NK-92 treated with Interleukin-12 subunit alpha and Interleukin-12 subunit beta, amount 100 ng/mL, for 24 hours (cell line): Measurements from ENCODE around the gene IER5L.
"Not testable (repeated sequence)": the region's sequence is repeated elsewhere in the genome, so short reads cannot be mapped to it uniquely, and the experiment has no call there.

Experiments used
- DNase-seq: peaks from one replicate; lab custom pipeline; 2025; lab: John Stamatoyannopoulos, UW

Gene IER5L

DNA sequence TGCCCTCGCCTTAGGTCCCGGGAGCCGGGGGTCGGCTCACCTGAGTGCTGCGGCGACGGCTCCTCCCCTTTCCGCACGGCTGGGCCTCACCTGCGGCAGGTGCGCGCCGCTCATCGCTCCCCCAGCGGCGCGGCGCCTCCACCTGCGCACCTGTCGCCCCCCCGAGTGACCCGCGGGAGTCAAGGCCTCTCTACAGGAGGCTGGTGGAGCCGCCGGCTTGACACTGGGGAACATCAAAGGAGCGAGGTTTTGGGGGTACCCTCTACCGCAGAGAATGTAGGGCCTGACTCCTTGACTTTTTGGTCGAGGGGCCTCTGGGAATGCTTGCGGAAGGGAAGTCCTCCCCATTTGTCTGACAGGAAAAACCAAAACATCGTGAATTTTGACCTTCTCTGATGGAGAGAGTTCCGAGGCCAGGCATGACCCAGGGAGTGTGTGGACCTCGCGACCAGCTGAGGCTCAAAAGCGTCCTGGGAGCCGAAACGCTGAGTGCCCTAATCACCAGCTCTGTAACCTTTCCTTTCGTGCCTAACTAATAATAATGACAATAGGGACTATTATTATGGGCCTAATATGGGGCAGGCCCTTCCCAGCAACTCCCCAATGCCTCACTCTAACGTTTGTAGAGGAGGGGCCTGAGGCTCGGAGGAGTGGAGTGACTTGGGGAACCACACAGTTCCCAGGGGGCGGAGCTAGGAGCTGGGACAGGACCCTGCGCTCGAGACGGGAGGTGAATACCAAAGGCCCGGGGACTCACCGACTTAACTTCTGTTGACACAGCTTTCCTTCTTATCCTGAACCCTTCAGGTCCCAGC lies 714 bp upstream of the IER5L start:
- DNase-seq: no peak

DNA sequence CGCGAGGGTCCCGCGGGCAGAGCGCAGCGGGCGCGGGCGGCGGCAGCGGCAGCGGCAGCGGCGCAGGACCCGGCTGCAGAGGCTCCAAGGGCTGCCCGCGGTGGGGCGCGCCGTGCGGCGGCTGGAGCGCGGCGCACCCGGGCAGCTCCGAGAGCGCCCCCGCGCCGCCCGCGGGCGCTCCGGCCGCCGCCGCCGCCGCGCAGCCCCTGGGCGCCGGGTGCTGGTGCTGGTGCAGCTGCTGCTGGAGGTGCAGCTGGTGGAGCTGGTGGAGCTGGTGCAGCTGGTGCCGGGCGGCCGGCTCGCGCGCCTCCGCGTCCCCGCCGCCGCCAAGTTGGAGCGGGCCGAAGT lies 644 bp downstream of the IER5L start:
- DNase-seq: no peak

DNA sequence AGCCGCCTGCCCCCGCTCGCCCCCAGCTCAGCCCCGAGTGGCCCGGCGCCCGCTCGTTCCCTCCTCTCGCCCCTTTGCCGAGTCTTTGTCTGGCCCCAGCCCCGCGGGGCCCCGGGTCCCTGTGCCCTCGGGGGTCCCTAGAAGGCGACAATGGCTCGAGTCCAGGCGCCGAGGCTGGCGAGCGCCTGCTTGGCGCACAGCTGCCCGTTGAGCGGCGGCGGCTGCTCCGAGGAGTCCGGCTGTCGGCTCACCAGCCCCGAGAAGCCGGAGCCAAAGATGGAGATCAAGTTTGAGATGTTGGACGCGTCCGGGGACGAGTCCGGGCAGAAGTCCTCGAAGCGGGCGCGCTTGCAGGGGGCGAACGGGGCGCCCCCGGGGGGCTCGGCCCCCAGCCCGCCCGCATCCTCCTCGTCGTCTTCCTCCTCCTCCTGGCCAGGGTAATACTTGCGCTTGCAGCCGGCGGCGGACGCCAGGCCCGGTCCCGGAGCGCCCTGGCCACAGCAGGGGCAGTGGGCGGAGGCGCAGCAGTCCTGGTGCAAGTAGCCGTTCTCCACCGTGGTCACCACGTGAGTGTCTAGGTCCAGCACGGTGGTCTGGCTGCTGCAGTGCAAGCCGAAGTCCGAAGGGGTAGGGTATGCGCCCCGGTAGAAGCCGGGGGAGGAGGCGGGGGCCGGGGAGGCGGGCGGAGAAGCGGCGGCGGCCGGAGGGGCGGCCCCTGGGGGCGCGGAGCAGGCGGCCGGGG lies 1.2 kb downstream of the IER5L start:
- no peak for DNase-seq

DNA sequence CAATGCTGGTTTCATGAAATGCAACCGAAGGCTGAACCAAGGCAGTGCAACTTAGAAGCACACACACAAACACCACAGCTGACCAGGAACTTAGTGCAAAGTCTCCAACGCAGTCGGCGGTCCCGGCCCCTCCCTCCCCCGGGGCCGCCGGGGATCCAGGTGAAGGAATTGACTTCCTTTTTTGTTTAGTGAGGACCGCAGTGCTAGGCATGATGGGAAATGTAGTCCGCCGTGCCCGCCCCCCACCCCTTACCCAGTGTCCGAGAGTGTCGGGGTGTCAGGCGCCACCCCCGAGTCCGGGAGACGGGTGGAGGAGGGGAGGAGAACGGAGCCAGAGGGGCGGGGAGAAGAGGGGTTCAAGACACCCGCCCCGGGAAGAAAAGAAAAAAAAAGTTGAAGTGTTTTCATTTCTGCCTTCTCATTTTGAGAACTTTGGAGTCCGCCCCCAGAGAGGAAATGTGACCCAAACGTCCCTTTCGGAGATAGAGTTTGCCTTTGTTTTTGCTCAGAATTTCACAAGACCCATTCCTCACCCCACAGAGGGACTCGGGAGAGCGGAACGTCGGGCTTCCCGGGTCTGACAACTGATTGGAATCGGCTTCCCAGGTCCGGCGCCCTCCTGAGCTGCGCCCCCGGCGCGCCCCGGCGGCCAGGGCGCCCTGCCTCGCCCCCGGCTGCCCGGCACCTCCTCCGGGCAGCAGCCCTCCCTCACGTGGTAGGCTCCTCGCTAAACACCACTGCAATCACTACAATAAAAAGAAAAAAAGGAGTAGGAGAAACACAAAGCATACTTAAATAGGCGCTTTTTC lies 2.0 kb downstream of the IER5L start:
- DNase-seq: no peak

DNA sequence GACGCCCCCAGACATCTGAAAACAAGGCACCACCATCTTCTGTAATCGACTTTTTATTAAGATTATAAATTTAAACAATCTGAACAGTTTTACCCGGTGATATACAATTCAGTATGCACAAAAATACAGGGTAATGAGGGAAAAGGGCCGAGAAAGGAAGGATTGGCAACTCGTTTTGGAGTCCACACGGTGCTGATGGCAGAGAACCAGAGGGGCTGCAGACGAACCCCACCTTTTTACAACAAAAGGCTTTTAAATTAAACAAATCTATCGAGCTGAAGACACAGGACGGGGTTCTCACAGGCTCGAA lies 2.6 kb downstream of the IER5L start:
- DNase-seq: no peak

DNA sequence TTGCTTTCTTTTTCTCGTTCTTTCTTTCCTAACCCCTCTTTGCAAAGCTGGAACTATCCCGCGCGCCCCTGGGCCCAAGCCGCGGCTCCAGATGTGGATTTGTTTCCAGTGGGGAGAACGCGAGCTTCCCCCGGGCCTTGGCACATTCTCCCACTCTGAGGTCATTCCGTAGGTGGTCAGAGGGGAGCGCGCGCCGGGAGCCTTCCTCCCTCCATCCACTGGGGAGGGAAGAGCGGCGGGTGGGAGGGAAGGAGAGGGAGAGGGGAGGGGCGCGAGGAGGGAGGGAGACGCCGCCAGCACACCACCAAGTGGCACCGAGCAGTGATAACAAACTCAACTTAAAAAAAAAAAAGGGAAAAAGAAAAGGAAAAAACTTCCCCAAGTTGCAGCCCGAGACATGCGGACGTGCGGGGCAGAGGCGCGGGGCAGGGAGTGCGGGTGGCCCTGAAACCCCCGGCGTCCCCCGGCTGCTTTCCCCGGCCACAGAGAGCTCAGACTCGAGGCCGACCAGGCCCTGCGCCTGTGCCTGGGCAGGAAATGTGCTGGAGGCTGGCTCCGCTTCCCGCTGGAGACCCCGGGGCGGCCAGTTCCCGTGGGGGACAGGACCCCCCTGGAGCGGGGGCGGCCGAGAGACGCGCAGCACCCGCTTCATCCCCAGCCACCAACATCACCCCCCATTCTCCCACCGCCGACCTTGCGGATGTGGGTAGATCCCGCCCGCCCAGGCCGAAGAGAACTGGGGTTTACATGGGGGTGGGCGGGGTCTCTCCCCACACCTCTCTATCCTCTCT lies 3.1 kb downstream of the IER5L start:
- no peak for DNase-seq

DNA sequence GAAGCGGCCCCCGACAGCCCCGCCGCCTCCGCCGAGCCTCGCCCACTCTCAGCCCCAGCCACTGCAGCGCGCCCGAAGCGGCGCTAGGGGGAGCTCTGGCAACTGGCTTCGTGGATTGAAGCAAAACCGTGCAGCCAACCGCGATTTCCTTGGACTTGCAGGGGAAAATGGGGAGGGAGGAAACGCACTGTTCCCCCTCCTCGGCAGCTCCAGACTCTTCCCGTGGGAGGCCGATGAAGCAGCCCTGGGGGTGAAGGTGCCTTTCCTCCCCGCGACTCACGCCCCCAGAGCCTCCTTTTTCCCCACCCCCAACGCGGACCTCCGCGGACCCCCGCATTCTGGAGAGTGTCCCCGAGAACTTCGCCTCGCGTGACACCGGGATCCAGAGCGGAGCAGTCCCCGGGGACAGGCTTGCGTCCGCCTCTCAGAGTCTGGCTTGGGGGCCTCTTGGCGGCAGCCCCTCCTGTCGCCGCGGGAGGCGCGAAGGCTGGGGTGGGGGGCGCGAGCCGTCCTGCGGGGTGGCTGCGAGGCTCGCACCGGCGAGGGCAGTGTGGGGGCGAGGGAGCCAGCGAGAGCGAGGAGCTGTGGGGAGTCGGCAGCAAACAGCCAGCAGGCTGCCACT lies 3.8 kb downstream of the IER5L start:
- peak; percentile 40 for DNase-seq

DNA sequence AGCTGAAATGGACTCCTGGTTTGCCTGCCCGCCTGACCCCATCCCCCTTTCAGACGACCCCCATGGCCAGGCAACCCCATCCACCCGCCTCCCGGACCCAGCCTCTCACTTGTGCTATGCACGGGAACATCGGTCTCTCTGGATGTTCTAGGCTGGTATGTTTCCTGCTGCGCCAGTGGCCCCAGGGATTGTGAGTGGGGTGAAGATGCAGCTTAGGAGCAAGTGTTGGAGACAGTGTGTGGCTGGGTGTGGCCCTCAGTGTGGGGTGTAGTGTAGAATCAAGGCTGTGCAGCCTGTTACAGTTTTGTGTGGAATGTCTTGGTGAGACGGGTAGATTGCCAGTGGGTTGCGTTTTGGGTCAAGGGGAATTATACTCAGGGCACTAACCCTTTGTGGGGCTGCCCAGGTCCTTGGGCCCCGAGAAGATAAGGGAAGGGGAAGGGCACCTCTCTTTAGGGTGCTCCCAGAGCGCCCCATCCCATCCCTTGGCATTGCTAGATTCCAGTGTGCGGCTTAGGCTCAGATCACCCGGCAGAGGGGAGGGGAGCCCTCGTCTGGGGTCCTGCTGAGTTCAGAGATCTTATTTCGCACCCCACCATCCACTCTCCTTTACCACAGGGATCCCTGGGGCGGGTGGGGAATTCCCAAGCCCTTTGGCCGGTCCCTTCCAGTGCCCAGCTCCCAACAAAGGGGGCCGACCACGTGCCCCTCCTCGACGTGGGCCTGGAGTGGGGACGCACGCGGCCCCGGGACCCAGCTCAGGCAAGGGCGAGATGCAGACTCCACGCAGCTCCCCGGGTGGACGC lies 4.6 kb downstream of the IER5L start:
- DNase-seq: no peak

DNA sequence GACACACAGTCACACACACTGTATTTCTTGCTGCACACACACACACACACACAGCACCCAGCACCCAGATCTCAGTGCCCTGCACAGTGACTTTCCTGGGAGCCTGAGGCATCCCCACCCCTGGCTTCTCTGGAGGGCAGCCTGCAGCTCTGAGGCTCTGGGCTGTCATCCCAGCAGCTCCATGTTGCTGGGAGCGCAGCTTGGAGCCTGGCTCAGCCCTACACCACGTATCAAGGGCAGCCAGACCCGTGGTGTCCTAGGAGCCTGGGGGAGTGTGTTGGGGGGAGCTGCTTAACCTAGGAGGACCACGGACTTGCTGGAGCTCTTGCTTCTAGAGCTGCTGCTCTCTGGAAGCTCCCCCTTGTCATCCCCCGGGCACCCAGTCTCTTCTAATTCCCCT lies 5.2 kb downstream of the IER5L start:
- DNase-seq: no peak

DNA sequence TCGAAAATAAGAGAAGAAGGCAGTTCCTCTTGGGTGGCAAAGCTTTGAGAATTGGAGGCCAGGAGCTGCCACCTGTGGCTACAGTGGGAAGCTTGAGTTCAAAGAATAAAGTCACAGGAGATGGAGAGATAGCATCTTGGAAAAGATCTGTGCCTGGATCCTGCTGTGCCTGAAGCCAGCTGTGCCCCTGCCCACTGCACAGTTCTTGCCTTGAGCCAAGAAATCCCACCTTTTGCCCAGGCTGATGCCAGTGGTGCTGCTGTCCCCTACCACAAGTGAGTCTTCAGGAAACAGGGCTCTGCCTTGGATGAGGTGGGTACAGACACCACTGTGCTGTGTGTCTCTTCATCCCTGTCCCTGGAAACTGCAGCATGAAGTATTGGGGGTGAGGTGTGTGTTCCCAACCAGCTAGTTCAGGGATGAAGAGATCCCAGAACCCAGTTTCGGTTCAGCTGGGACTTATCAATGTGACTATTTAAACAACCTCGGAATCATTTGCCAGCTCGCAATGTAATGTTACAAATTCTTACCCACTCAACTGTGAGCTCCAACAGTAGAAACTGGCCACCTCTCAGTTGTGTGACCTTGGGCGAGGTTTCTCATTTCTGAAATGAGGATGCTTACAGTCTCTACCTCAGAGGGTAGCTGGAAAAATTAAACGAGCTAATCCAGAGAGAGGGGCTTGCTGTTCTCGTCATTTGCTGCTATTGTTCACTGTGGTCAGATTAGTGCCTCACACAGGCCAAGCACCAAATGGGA lies 5.9 kb downstream of the IER5L start:
- DNase-seq: no peak

DNA sequence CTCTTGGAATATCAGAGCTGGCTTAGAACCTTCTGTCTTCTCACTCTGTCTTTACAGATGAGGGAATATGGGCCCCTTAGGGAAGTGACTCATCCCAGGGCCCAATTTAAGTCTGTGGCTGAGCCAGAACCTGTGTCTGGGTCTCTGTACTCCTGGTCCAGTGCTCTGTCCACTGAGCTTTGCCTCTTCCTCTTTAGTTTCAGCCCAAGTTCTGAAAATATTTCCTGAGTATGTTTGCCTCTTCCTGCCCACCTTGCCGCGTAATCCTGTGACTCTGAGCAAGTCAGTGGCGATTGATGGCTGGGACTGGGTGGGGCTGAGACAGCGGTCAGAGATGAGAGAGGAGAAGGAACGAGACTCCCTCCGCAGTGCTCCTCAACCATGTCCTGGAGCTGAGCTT lies 7.8 kb downstream of the IER5L start:
- no peak for DNase-seq

DNA sequence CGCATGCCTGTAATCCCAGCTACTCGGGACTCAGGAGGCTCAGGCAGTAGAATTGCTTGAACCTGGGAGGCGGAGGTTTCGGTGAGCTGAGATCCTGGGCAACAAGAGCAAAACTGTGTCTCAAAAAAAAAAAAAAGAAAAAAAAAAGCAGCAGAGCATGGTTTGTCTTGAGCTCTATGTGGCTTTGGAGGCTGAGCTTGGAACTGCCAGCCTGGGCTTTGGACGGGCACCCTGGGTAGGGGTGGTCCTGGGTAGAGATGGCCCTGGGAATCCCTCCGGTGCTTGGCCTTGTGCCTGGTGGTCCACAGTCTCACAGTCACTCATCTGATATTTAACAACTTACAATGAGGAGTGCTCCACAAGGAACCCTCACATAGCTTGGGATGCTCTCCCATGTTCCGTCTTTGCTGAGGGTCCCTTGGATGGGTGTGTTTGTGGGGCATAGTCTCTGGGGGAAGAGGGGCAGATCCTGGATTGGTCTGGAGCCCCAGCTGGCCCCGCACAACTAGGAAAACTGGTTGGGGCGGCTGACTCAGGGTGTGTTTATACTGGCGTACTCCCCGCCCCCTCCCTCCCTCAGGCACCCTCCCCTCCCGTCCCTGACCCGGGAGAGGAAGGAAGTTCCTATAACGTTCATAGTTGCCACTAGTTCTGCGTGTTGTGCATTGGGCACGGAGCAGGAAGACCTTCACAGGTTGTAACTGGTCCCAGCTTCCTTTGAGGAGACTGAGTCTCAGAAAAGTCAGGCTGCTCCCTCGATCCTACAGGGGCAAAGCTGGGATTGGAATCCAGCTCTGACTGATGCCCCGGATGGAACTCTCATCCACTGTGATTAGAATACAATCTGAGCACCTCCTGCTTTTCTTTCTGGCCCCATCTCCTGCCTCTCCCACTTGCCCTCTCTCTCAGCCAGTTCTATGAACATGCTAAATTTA lies 11.2 kb downstream of the IER5L start:
- DNase-seq: no peak

DNA sequence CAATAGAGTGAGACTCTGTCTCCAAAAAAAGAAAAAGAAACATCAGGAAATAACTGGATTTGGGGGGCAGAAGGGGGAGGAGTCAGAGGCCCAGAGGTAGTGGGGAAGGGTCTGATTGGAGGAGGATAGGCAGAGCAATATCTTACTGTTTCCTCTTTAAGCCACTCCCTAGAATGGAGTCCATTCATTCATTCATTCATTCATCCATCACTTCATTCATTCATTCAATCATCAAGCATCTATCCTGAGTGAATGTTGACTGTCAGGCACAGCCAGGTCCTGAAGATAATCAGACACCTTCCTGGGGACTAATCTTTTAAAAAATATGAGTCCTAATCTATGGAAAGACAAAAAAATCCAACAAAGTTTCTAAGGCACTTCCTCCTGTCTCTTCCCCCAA lies 12.9 kb downstream of the IER5L start:
- no peak for DNase-seq

DNA sequence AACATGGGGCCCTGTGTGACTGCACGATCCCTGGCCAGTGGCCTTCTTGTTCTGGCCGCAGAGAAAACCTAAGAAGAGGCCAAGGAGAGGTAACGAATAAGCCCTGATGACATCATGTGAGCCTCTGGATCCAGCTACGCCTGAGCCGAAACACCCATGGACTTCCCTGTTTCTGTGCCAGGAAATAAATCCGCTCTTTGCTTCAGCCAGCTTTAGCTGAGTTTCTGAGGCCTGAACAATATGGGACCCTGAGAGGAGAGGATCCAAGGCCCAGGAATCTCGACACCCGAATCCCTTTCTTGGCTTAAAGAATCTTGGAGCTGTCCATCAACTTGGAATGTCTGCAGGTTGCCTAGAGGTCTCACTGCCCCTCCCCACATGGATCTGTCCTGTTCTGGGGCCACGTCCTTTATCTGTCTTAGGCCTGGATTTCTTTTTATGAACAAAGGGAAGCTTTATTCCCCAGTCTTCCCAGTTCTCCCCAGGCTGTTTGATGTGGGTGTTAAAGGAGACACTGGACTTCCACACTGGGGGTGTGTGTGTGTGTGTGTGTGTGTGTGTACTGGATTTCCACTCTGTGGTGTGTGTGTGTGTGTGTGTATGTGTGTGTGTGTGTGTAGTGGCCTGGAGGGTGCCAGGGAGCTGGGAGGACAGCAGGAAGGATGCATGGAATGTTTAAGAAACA lies 13.7 kb downstream of the IER5L start:
- no peak for DNase-seq

DNA sequence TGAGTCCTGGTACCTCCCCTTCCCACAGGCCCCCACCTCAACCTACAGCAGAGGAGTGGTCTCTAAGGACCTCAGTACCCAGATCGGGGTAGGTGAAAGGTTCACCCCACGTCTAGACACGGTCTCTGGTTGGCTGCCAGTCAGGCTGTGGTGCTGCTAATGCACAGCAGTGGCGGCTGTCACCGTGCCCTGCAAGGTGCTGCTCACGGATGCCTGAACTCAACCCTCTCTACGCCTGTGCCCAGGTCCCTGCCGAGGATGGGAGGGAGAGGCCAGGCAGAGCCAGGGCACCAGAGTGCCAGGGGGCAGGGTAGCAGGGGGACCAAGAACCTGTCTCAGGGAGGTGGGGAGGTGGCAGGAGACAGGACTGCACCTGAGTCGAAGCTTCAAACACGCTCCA lies 14.3 kb downstream of the IER5L start:
- no peak for DNase-seq

DNA sequence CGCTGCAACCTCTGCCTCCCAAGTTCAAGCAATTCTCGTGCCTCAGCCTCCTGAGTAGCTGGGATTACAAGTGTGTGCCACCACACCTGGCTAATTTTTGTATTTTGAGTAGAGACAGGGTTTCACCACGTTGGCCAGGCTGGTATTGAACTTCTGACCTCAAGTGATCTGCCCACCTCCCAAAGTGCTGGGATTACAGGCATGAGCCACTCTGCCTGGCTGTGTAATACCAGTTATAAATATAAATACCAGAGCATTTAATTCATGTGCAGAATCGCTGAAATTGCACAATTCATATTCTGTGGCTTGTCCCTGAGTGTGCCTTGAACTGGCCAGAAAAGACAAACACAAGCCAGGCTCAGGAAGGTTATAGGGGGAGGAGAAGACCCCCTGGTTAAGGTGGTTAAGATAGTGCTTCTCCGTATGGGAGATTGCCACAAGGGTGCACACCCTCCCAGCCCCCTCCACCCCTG lies 14.8 kb downstream of the IER5L start:
- not testable (repeated sequence) for DNase-seq

DNA sequence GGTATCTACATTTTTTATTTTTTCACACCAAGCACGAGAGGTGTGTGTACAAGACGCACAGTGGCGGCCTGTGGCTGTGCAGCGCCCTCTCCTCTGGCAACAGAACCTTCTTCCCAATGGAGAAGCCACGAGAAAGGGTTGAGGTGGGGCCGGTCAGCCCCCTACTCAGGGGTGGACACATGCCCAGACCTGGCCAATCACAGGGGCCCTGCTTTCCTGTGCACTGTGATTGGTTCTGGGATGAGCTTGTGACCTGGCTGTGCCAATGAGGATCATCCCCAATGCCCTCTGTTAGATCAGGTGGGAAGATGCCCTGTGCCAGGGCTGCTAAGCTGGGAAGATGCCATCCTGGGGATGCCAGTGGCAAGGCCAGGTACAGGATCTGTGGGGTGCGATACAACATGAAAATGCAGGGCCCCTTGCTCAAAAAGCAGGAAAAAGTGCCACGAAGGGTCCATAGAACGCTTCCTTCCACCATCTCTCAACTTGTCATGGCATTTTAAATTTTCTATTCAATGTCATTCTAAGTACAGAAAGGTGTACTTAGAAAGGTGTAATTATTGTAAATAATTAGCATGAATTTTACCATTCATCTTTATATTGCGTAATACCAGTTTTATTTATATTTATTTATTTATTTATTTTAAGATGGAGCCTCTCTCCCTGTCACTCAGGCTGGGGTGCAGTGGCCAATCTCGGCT lies 15.4 kb downstream of the IER5L start:
- no peak for DNase-seq

DNA sequence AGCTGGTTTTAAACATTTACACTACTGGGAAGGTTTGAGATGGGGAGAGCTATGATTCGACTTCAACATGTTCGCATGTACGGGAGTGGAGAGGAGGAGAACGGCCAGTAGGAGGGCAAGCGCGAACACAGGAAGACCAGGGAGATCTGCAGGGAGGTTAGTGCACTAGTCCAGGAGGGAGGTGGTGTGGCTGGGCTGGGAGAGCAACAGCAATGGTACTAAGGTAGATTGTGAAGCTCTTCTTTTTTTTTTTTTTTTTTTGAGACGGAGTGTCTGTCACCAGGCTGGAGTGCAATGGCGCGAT lies 16.6 kb downstream of the IER5L start:
- DNase-seq: no peak
